Astrocyte of the cerebellum (primary cell): ENCODE data around the gene WWP2.
"Not testable (repeated sequence)": the region's sequence is repeated elsewhere in the genome, so short reads cannot be mapped to it uniquely, and the experiment has no call there.

Source experiments
- DNase-seq: peaks from one replicate; pipeline ENCODE4 v3.0.0-alpha.2; 2011; ENCODE audit warnings: low read depth
- H3K4me3 ChIP-seq: 2 replicates; pipeline ENCODE4 v1.5.1; 2011; ENCODE audit warnings: mild to moderate bottlenecking, low read depth, low read length, moderate library complexity
- CTCF ChIP-seq: IDR thresholded peaks from 2 replicates; pipeline ENCODE4 v1.5.1; 2012; ENCODE audit warnings: low read length, low read depth, moderate library complexity, mild to moderate bottlenecking; ENCODE audit errors: missing control alignments
- in situ Hi-C: cut with HindIII; loops from 2 replicates; pipeline ENCODE4 v1.10.0; 2017; ENCODE audit warnings: low sequenced_read_pairs

Gene WWP2

GRCh38 chr16:69747115-69747514, 15.0 kb upstream of the WWP2 start:
- no peak for DNase-seq
- no peak for TF ChIP-seq CTCF
- H3K4me3 ChIP-seq, result no peak overlapping the region
- in situ Hi-C loops, result no loop called here

GRCh38 chr16:69748694-69749345, 13.3 kb upstream of the WWP2 start:
- H3K4me3 ChIP-seq, result no peak overlapping the region
- in situ Hi-C loops, result no loop called here
- DNase-seq, result no peak
- no peak for TF ChIP-seq CTCF

- in situ Hi-C loops, result loop anchor here (25.0 kb wide), 1 partner anchor 342 kb away; the partner anchor contains the start of gene CYB5B
- no peak for DNase-seq
- TF ChIP-seq CTCF, result no peak
- peak overlapping the region; percentile 98 for H3K4me3 ChIP-seq
These were observed 8.0 kb upstream of the WWP2 start for GRCh38 chr16:69754143-69754468.

GRCh38 chr16:69754469-69755310, 7.4 kb upstream of the WWP2 start, which contains the start of gene NOB1:
TSS of gene NOB1 (minus strand) at chr16:69754926. CDS start at chr16:69754910, 16 bp downstream.
- peak; percentile 97 for TF ChIP-seq CTCF
- H3K4me3 ChIP-seq, result peak within 1 kb of the TSS; percentile 98
- DNase-seq, result peak; percentile 94
- in situ Hi-C loops, result loop anchor here (25.0 kb wide), 1 partner anchor 342 kb away; the partner anchor contains the start of gene CYB5B

- in situ Hi-C loops, result loop anchor here (25.0 kb wide), 1 partner anchor 344 kb away; the partner anchor contains the start of gene CYB5B
- H3K4me3 ChIP-seq, result no peak overlapping the region
- no peak for TF ChIP-seq CTCF
- no peak for DNase-seq
These were observed 5.4 kb upstream of the WWP2 start for GRCh38 chr16:69756705-69757104.

- in situ Hi-C loops, result loop anchor here (25.0 kb wide), 1 partner anchor 345 kb away; the partner anchor contains the start of gene CYB5B
- DNase-seq, H3K4me3 ChIP-seq: not testable (repeated sequence)
These were observed 4.8 kb upstream of the WWP2 start for GRCh38 chr16:69757375-69757774.
